Measurements from ENCODE around the gene KDM4C. TPM values are rescaled to one million over a fixed set of nuclear protein-coding genes. Genes with fewer than 3 reads are reported as not detected.

The KDM4C gene
- total and polyA plus RNA-seq, 2 of the 8 experiments (the other 6 are each of a cell fraction or from before 2014, with no cell fraction given) = 13.0 to 26.1 TPM

GRCh38 chr9:6766606-6767005 is 8.8 kb downstream of the KDM4C start:
- 65% methylated on average over 3 of the region's 3 CpGs; no CpG with 5 or more reads in 1 of the 2 experiments for WGBS, 2 experiments (ENCODE audit: extremely low coverage in 1 of 2, insufficient coverage in 1 of 2, insufficient read length in 1 of 2, insufficient replicate concordance in 2 of 2, low coverage in 1 of 2, low lambda C conversion rate in 2 of 2, missing lambda C conversion rate in 1 of 2)
- H3K4me1 ChIP-seq (replicated peaks in 1 of 4; ENCODE audit: control insufficient read depth in 3 of 4, insufficient read depth in 4 of 4, low read length in 3 of 4) = peaks cover 1 to 18% (median 11%) of the 10 kb centered on the region in 4 experiments; a peak in 5 of 7 replicates

More at GRCh38 chr9:6766606-6767005, 8.8 kb downstream of the KDM4C start:
- no peak overlapping the region for H2AFZ ChIP-seq (ENCODE audit: low read length)
- H3K14ac ChIP-seq (ENCODE audit: insufficient read length) = no peak overlapping the region
- TF ChIP-seq CTBP2 (IDR thresholded peaks at IDR 0.05; ENCODE audit: borderline replicate concordance, insufficient read depth, insufficient read length, low read length) (no peak), RFX5 (IDR thresholded peaks at IDR 0.05; ENCODE audit: borderline replicate concordance, low read depth, low read length) (no peak), KDM5A (IDR thresholded peaks at IDR 0.05; ENCODE audit: low read length) (no peak), RNF2 (IDR thresholded peaks at IDR 0.05; ENCODE audit: borderline replicate concordance, low read depth, low read length, missing control alignments, poor library complexity, severe bottlenecking) (no peak), BRCA1 (IDR thresholded peaks at IDR 0.05; ENCODE audit: low read depth, low read length) (no peak), SP4 (IDR thresholded peaks at IDR 0.05; ENCODE audit: low read length) (no peak), RXRA (IDR thresholded peaks at IDR 0.05; ENCODE audit: insufficient read depth, low read depth, low read length) (no peak), FOSL1 (IDR thresholded peaks at IDR 0.05; ENCODE audit: insufficient read depth, low read depth, low read length) (no peak), NRF1 (IDR thresholded peaks at IDR 0.05; ENCODE audit: low read depth, low read length) (no peak), KDM1A (IDR thresholded peaks at IDR 0.05; ENCODE audit: borderline replicate concordance, low read length) (no peak), SIN3A (conservative IDR thresholded peaks at IDR 0.05 in 1 of 2, IDR thresholded peaks at IDR 0.05 in 1 of 2; ENCODE audit: low read depth in 1 of 2, low read length in 2 of 2) (no peak), CHD2 (IDR thresholded peaks at IDR 0.05; ENCODE audit: low read length) (no peak), POLR2A (IDR thresholded peaks at IDR 0.05; ENCODE audit: control extremely low read depth in 1 of 2, low read depth in 2 of 2, low read length in 2 of 2) (no peak), CHD1 (IDR thresholded peaks at IDR 0.05; ENCODE audit: low read depth, low read length) (no peak), EZH2 (IDR thresholded peaks at IDR 0.05; ENCODE audit: low read depth, low read length, severe bottlenecking) (no peak)
- no peak overlapping the region for H3K9ac ChIP-seq (replicated peaks in 1 of 4; ENCODE audit: extremely low read depth in 1 of 4, low read depth in 3 of 4, low read length in 3 of 4)
- H3K56ac ChIP-seq (replicated peaks; ENCODE audit: insufficient read length, low read depth, low read length) = no peak overlapping the region
- FAIRE-seq (no peak), DNase-seq (ENCODE audit: low read depth in 1 of 2, low spot score in 2 of 2) (no peak)
- no peaks in the 10 kb centered on the region for H3K36me3 ChIP-seq (ENCODE audit: control insufficient read depth in 2 of 4, insufficient read depth in 4 of 4, low read length in 3 of 4)
- H3K4ac ChIP-seq (replicated peaks; ENCODE audit: insufficient read length, low read depth, low read length) = no peak overlapping the region
- no peak overlapping the region for H3K4me3 ChIP-seq (ENCODE audit: extremely low read depth in 1 of 4, insufficient read depth in 2 of 4, low read depth in 3 of 4, low read length in 4 of 4)
- H4K8ac ChIP-seq (ENCODE audit: extremely low read depth, insufficient read depth, low read length) = no peak overlapping the region
- no peaks in the 10 kb centered on the region for H3K23me2 ChIP-seq (ENCODE audit: low read depth, low read length)
- ChIA-PET POLR2A (ENCODE audit: partially characterized antibody) (no interaction called here), CTCF (ENCODE audit: partially characterized antibody) (no interaction called here)
- peaks cover 3 to 86% of the 10 kb centered on the region in 2 experiments for H3K79me2 ChIP-seq (ENCODE audit: control insufficient read depth in 1 of 2, insufficient read depth in 2 of 2, low read length in 2 of 2)
- no peak overlapping the region for H2AK5ac ChIP-seq (ENCODE audit: low read depth, low read length)
- no peaks in the 10 kb centered on the region for H4K20me1 ChIP-seq (replicated peaks in 1 of 2; ENCODE audit: control insufficient read depth in 1 of 2, insufficient read depth in 2 of 2, low read length in 2 of 2)
- H2BK5ac ChIP-seq (ENCODE audit: low read depth, low read length) = peak overlapping the region; percentile 60; the same call in 1 of the 2 replicates
- H4K91ac ChIP-seq (replicated peaks; ENCODE audit: insufficient read length, low read length) = no peak overlapping the region
- no peak overlapping the region for H3K23ac ChIP-seq (ENCODE audit: insufficient read length)
- H3K9me3 ChIP-seq (ENCODE audit: insufficient read depth in 2 of 2, low read depth in 1 of 2, low read length in 1 of 2) = no peaks in the 10 kb centered on the region
- no peak overlapping the region for H3K27ac ChIP-seq (ENCODE audit: low read depth, low read length)
- H3K27me3 ChIP-seq (replicated peaks in 1 of 4; ENCODE audit: control insufficient read depth in 3 of 4, extremely low read depth in 1 of 4, insufficient read depth in 3 of 4, low read length in 3 of 4) = no peaks in the 10 kb centered on the region
- no peak overlapping the region for H2BK120ac ChIP-seq (replicated peaks; ENCODE audit: low read depth, low read length)
- no peak overlapping the region for H4K5ac ChIP-seq (ENCODE audit: insufficient read length, low read depth, low read length)
- H2BK20ac ChIP-seq (ENCODE audit: low read length) = no peak overlapping the region
- no peak overlapping the region for H2BK15ac ChIP-seq (ENCODE audit: low read length)
- no peak overlapping the region for H2BK12ac ChIP-seq (ENCODE audit: low read depth, low read length)
- H3K79me1 ChIP-seq (ENCODE audit: low read depth, low read length) = peaks cover 4% of the 10 kb centered on the region
- H3K18ac ChIP-seq (ENCODE audit: extremely low read depth, low read length) = no peak overlapping the region
- H3K4me2 ChIP-seq (ENCODE audit: insufficient read depth in 1 of 2, low read depth in 2 of 2, low read length in 2 of 2) = no peak overlapping the region

All from H1 (cell line).